HG02642 (cell line): ENCODE data around the gene PKD2L1.
"Not testable (repeated sequence)": the region's sequence is repeated elsewhere in the genome, so short reads cannot be mapped to it uniquely, and the experiment has no call there.

Experiments used
- ATAC-seq: cut with Tn5 transposase; IDR thresholded peaks from one replicate; pipeline ENCODE4 v1.9.1; 2021; ENCODE audit warnings: mild to moderate bottlenecking; ENCODE audit not compliant: unreplicated experiment, poor library complexity

The PKD2L1 gene

GRCh38 chr10:100330079-100330478 lies at the start of gene PKD2L1:
TSS of gene PKD2L1 (minus strand) at chr10:100330228. CDS start at chr10:100330103, 125 bp downstream.
- no peak for ATAC-seq

- no peak for ATAC-seq
Measured at GRCh38 chr10:100377830-100378229, 47.8 kb upstream of the PKD2L1 start.

GRCh38 chr10:100376656-100377055 lies 46.6 kb upstream of the PKD2L1 start:
- ATAC-seq: not testable (repeated sequence)

DNA sequence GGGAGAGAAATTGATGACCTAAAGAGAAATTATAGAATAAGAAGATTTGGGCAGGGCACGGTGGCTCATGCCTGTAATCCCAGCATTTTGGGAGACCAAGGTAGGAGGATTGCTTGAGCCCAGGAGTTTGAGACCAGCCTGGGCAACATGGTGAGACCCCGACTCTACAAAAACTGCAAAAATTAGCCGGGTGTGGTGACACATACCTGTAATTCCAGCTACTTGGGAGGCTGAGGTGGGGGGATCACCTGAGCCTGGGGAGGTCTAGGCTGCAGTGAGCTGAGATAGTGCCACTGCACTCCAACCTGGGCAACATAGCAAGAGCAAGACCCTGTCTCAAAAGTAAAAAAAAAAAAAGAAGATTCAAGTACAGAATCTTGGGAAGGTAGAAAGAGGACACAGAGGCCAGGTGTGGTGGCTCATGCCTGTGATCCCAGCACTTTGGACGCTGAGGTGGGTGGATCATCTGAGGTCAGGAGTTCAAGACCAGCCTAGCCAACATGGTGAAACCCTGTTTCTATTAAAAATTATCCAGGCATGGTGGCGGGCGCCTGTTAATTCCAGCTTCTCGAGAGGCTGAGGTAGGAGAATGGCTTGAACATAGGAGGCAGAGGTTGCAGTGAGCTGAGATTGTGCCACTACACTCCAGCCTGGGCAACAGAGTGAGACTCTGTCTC lies 44.8 kb upstream of the PKD2L1 start:
- ATAC-seq: not testable (repeated sequence)

- no peak for ATAC-seq
Measured at GRCh38 chr10:100374200-100374655, 44.2 kb upstream of the PKD2L1 start.

GRCh38 chr10:100373298-100374199 lies 43.5 kb upstream of the PKD2L1 start:
- ATAC-seq: peak; percentile 96

- ATAC-seq: no peak
Measured at GRCh38 chr10:100372415-100373297, 42.6 kb upstream of the PKD2L1 start.

DNA sequence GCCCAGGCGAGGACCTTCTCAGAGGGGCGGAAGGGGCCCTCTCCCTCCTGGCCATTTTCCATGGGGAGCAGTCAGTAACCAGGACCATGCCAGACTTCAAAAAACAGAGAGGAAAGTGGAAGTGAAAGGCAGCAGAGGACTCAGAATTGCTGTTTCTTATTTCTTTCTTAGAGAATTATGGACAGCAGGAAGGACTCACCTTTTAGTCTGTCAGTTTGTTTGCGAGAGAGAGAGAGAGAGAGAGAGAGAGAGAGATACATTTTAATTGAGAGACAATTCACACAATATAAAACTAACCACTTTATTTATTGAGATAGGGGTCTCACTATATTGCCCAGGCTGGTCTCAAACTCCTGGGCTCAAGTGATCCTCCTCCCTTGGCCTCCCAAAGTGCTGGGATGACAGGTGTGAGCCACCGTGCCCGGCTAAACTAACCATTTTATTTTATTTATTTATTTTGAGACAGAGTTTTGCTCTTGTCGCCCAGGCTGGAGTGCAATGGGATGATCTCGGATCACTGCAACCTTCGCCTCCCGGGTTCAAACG lies 41.5 kb upstream of the PKD2L1 start:
- no peak for ATAC-seq

DNA sequence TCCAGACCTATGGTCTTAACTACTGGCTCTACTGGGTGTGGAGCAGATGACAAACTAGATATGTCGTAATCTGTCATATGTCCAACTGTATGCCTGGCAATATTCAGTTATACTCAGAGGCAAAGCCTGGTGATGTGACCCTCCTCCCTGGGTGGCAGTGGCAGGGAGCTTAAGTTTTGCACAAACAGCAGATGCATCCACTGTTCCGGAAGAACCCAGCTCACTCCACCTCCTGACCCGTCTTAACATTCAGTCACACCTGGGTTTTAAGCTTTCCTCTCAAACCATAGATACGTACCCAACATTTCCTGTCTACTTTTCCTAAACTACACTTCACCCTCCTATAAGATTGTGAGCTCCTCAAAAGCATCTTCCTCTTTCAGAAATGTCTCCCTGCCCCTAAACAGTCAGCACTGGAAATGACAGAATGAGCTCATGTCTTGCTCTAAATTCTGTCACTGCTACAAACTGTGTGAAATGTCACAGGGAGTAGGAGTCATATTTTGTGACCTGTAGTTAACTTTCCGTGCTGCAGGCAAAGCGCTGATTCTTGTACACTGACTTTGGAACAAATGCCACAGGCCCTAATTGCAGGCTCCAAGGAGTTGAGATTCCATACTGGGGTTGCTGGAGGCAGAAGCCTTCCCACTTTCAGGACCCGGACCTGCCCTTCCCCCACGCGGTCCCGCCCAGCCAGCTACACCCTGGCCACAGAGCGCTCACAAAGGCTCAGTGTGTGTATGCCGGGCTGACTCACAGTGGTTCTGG lies 40.9 kb upstream of the PKD2L1 start:
- no peak for ATAC-seq

GRCh38 chr10:100368721-100369120 lies 38.7 kb upstream of the PKD2L1 start:
- no peak for ATAC-seq

DNA sequence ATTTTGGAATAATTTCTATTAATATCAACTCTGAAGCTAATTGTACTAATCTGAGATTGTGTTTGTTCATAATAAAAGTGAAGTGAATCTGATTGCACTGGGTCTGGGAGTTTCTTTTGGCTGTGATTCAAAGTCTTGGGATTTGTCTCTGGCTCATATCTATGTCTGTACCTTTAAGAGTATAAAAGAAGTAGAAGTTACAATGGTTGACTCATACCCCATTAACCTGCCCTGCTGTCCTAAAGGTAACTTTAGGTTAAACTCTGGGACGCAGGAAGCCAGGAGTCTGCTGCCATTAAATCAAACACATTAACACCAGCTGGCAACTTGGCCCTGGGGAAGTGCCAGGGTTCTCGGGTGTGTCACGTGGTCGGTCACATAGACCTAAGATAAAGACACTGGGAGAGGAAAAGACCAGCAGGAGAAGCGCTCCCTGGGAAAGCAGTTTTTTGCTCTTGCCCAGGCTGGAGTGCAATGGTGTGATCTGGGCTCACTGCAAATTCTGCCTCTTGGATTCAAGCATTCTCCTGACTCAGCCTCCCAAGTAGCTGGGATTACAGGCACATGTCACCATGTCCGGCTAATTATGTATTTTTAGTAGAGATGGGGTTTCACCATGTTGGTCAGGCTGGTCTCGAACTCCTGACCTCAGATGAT lies 34.8 kb upstream of the PKD2L1 start:
- ATAC-seq: no peak

GRCh38 chr10:100364175-100364574 lies 34.1 kb upstream of the PKD2L1 start:
- no peak for ATAC-seq

- no peak for ATAC-seq
Measured at GRCh38 chr10:100362570-100363496, 32.8 kb upstream of the PKD2L1 start.

- ATAC-seq: no peak
Measured at GRCh38 chr10:100360234-100360633, 30.2 kb upstream of the PKD2L1 start.

DNA sequence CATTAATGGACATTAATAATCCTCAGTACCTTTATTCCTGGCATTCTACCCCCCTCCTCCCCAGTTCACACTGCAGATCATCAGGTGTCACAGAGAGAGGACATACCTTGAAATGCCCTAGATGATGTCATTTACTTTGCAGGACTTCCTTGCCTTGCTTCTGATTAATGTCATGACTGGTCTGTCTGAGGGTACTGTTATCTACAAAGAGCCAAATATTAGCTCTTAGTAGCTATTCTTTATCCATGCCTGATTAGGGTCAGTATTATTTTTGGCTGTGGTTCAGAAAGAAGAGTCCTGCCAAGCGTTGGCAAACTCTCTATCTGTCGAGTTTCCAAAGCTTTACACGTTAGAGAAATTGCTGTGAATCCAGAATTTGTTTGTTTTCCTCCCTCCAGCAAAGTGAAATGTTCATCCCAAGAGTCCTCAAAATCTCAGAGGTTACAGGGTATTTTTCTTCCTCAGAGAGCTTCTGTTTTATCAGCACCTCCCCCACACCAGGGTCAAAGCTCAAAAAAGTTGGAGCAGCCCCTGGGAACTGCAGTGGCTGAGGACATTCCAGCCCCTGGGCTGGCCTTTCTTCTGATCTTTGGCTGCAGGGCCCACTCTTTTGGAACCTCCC lies 29.6 kb upstream of the PKD2L1 start:
- ATAC-seq: no peak

- no peak for ATAC-seq
Measured at GRCh38 chr10:100359030-100359432, 29.0 kb upstream of the PKD2L1 start.

DNA sequence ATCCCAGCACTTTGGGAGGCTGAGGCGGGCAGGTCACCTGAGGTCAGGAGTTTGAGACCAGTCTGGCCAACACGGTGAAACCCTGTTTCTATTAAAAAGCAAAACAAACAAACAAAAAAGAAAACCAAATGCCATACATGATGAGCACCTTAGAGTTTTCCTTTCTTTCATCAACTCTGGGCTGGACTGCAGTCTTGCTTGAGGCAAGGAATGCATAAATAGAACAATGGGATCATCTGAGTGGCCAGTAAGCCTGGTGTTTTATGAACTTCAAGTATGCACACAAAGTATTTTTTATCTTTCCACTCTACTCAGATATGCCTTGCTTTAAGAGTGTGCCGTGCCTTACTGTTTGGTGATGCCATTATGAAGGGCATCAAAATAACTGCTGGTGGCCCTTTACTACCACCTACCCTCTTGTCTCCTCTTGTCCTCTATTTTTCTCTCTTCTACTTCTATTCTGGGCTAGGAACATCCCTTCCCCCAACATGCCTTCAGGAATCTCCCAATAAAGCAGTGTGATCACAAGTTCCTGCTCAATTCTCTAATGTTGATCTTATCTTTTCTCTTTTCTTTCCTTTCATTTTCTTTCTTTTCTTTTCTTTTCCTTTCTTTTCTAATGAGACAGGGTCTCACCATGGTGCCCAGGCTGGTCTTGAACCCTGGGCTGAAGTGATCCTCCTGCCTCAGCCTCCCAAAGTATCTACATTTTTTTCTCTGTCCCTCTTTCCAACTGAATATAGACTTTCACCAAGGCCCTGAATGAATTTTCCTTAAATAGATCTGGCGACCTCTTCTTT lies 27.2 kb upstream of the PKD2L1 start:
- no peak for ATAC-seq
